Esophagus squamous epithelium (tissue), 5 donors: ENCODE data around the gene SORL1-AS1.

Experiments used
- DNase-seq: peaks from one replicate; lab custom pipeline; 2025; lab: John Stamatoyannopoulos, UW
- H3K27ac ChIP-seq, 4 donors: fragments of 200-600 bp; sonication (generic); one replicate each; pipeline ENCODE4 v1.5.1; 2016 to 2019; ENCODE audit warnings: mild to moderate bottlenecking in 1 of 4
- H3K27me3 ChIP-seq, 4 donors: fragments of 200-600 bp; sonication (generic); 1 replicate in 3 of 4; 2 replicates in 1 of 4; pipeline versions ENCODE4 v1.5.1 to v1.6.0; 2017 to 2021; ENCODE audit warnings: antibody characterized with exemption in 1 of 4
- H3K36me3 ChIP-seq, 3 donors: fragments of 200-600 bp; sonication (generic); one replicate each; pipeline ENCODE4 v1.5.1; 2016 to 2019
- H3K4me1 ChIP-seq, 3 donors: fragments of 200-600 bp; sonication (generic); one replicate each; pipeline ENCODE4 v1.5.1; 2017 to 2019
- H3K4me3 ChIP-seq, 4 donors: fragments of 200-600 bp; sonication (generic); 1 replicate in 3 of 4; 2 replicates in 1 of 4; pipeline ENCODE4 v1.5.1; 2016 to 2019; ENCODE audit warnings: mild to moderate bottlenecking in 2 of 4, moderate library complexity in 1 of 4
- H3K9me3 ChIP-seq, 3 donors: fragments of 200-600 bp; sonication (generic); one replicate each; pipeline ENCODE4 v1.5.1; 2016 to 2019
- POLR2A ChIP-seq, 4 donors: fragments of 450-650 bp; IDR thresholded peaks; one replicate each; pipeline ENCODE4 v1.6.1; 2017; ENCODE audit warnings: antibody characterized with exemption in 4 of 4, mild to moderate bottlenecking in 4 of 4, moderate library complexity in 3 of 4
- WGBS, 2 donors: methylation state at CpG; one replicate each; pipeline ENCODE4 v1.1.5; 2018; 5-methylcytosine and 5-hydroxymethylcytosine counted together
- intact Hi-C: fragments of 100-400 bp; cut with DNase I; formaldehyde crosslinking; loops from one replicate; pipeline ENCODE4 v1.15.0; 2022
- TF ChIP-seq, protein P1 (sequence below), 6 experiments: fragments of 450-650 bp in 4 of 6; fragments of 200-600 bp in 2 of 6; sonication (generic) in 2 of 6; IDR thresholded peaks; one replicate each; pipeline ENCODE4 v1.5.1; 2016 to 2019; ENCODE audit warnings: antibody characterized with exemption in 6 of 6, mild to moderate bottlenecking in 4 of 6, moderate library complexity in 4 of 6
- donor health status: DM: yes; HTN: yes; CAD: no.

The SORL1-AS1 gene

DNA sequence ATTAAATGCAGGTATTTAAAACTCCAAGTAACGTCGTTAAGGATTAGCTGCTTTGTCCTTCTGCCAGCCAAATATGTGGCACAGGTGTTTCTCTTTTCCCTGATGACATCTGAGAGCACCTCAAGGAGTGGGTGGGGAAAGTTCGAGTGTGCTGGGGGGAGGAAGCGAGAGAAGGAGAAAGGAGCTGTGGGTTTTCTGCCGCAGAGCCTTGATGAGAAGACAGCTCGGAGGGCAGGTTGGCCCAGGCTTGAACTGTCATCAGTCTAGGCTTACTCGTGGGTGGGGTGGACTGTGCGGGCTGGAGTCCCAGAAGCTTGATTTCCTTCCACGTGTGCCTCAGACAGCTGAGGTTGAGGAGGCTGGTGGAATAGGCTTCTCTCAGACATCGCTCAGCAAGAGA, 15.2 kb upstream of the SORL1-AS1 start:
- Histone ChIP-seq H3K36me3 (peaks cover 0 to 17% (median 0%) of the 10 kb centered on the region in 3 donors), H3K4me1 (peaks cover 41 to 76% (median 54%) of the 10 kb centered on the region in 3 donors), H3K4me3 (peak overlapping the region in 2 of 4 donors; percentile 6 to 28), H3K27ac (peak overlapping the region; percentile 30 to 88 (median 76)), H3K9me3 (no peaks in the 10 kb centered on the region), H3K27me3 (peaks cover 0 to 3% (median 0%) of the 10 kb centered on the region in 4 donors)
- no peak for TF ChIP-seq POLR2A (IDR thresholded peaks at IDR 0.05)
- TF ChIP-seq, protein P1, sequence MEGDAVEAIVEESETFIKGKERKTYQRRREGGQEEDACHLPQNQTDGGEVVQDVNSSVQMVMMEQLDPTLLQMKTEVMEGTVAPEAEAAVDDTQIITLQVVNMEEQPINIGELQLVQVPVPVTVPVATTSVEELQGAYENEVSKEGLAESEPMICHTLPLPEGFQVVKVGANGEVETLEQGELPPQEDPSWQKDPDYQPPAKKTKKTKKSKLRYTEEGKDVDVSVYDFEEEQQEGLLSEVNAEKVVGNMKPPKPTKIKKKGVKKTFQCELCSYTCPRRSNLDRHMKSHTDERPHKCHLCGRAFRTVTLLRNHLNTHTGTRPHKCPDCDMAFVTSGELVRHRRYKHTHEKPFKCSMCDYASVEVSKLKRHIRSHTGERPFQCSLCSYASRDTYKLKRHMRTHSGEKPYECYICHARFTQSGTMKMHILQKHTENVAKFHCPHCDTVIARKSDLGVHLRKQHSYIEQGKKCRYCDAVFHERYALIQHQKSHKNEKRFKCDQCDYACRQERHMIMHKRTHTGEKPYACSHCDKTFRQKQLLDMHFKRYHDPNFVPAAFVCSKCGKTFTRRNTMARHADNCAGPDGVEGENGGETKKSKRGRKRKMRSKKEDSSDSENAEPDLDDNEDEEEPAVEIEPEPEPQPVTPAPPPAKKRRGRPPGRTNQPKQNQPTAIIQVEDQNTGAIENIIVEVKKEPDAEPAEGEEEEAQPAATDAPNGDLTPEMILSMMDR (IDR thresholded peaks at IDR 0.05) = no peak
- DNase-seq = no peak
- intact Hi-C loops = no loop called here
- WGBS, 2 donors = 19 to 39% methylated on average over 5 to 10 of the region's 10 CpGs

DNA sequence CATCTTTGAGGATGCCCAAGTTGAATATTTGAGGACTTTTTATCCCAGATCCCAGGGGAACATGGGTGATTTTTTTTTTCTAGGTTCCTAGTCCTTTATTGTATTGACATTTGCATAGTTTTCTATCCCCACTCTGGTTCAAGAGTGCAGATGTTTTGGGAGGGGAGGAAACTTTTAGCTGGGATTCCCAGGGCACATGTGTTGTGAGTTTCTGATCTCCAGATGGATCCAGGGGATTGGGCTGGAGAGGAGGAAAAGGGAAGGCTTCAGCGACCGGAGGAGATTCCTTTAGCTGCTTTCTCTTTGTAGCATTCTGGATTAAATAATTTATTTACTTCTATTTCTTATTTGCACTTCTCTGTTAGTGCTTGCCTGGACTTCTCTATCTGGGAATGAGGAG, 14.7 kb upstream of the SORL1-AS1 start:
- H3K27ac ChIP-seq = peak overlapping the region; percentile 66 to 88 (median 76)

DNA sequence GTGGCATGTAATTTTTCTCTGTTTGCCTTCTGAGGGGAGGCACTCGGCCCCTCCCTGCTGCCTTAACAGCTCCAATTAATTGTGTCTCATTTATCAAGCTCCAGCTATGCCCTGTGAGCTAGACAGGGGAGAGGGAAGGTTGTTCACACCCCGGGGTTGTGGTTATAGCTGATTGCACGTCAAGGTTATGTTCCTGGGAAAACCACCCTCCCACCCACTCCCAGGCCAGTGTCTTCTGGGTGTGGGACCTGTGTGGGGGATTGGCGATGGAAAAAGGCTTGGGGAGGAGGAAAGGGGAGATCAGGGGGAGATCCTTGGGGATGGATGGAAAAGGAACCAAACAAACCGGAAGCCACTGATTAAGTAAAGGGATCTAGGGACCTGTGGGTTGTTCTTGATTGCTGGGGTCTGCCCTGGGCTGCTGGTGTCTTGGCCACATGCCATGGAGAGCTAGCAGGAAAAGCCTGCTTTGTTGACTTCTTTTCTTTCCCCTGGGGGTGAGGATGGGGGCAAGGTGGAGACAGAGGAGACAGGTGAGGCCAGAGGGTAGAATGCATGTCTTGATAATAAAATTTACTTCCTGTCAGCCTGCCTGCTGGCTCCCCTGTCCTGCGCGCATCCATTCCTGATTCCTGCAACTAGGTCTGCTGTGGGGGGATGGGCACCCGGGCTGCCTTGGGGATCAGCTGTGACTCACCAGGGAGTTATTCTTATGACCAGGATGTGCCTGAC, 13.5 kb upstream of the SORL1-AS1 start:
- DNase-seq = no peak
- H3K9me3 ChIP-seq = no peaks in the 10 kb centered on the region
- peaks cover 0 to 14% (median 0%) of the 10 kb centered on the region in 3 donors for H3K36me3 ChIP-seq
- H3K27ac ChIP-seq = peak overlapping the region; percentile 68 to 88 (median 79)
- peaks cover 0 to 3% (median 0%) of the 10 kb centered on the region in 4 donors for H3K27me3 ChIP-seq
- intact Hi-C loops = no loop called here
- TF ChIP-seq, protein P1 (IDR thresholded peaks at IDR 0.05) = no peak
- no peak for TF ChIP-seq POLR2A (IDR thresholded peaks at IDR 0.05)
- 9 to 11% methylated on average over 8 of the region's 8 CpGs for WGBS, 2 donors
- peaks cover 41 to 60% (median 47%) of the 10 kb centered on the region in 3 donors for H3K4me1 ChIP-seq
- H3K4me3 ChIP-seq = no peak overlapping the region

More for the DNA sequence above, 14.7 kb upstream of the SORL1-AS1 start:
- H3K36me3 ChIP-seq = peaks cover 0 to 17% (median 0%) of the 10 kb centered on the region in 3 donors
- H3K4me3 ChIP-seq = peak overlapping the region in 2 of 4 donors; percentile 6 to 28
- peaks cover 0 to 3% (median 0%) of the 10 kb centered on the region in 4 donors for H3K27me3 ChIP-seq
- WGBS, 2 donors = 17 to 31% methylated on average over 2 of the region's 2 CpGs
- peaks cover 41 to 71% (median 53%) of the 10 kb centered on the region in 3 donors for H3K4me1 ChIP-seq
- TF ChIP-seq, protein P1 (IDR thresholded peaks at IDR 0.05) = no peak
- no peak for TF ChIP-seq POLR2A (IDR thresholded peaks at IDR 0.05)
- no peak for DNase-seq
- no peaks in the 10 kb centered on the region for H3K9me3 ChIP-seq
- intact Hi-C loops = no loop called here

DNA sequence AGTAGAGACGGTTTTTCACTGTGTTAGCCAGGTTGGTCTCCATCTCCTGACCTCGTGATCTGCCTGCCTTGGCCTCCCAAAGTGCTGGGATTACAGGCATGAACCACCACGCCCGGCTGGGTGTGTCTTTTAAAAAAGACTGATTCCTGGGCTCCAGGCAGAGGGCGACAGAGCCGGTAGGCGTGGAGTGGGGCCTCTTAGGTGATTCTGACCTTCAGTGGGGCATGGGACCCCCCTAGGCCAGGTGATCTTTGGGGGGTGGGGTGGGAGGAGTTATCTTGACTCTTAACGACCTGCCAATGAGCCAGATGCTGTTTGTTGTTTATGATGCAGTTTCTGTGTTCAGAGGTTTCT, 12.9 kb upstream of the SORL1-AS1 start:
- Histone ChIP-seq H3K36me3 (peaks cover 0 to 8% (median 0%) of the 10 kb centered on the region in 3 donors), H3K27me3 (peaks cover 0 to 3% (median 0%) of the 10 kb centered on the region in 4 donors), H3K27ac (peak overlapping the region; percentile 68 to 88 (median 79)), H3K9me3 (no peaks in the 10 kb centered on the region), H3K4me1 (peaks cover 41 to 60% (median 46%) of the 10 kb centered on the region in 3 donors), H3K4me3 (no peak overlapping the region)
- DNase-seq = no peak
- TF ChIP-seq, protein P1 (IDR thresholded peaks at IDR 0.05) = peak in 1 of 6 experiments; percentile 7
- no peak for TF ChIP-seq POLR2A (IDR thresholded peaks at IDR 0.05)
- WGBS, 2 donors = 29 to 31% methylated on average over 5 of the region's 8 CpGs
- intact Hi-C loops = no loop called here

DNA sequence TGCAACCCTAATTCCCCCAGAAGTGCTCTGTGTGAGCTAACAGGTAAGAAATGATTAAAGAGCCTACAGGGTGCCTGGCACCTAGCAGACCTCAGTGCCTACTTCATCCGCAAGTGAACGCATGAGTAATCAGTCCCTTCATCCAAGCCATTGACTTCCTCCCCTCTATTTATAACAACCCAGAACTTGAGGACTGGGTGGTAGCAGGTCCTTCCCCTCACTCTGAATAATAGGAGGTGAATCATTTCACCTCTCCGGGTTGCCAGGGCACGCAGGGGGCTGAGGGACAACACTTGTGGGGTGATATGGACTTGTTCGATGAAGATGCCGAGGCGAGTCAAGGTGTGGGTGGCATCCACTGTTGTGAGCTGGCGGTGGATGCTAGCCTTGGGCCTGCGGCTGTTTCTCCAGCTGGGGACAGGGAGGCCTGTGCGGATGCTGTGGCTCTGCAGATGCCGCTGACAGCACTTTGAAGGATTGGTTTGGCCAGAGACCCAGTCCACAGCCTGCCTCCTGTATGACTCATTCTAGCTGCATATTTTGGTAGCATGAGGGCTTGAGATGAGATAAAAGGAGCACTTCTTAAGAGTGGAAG, 11.7 kb upstream of the SORL1-AS1 start:
- Histone ChIP-seq H3K9me3 (no peaks in the 10 kb centered on the region), H3K27me3 (peaks cover 0 to 3% (median 0%) of the 10 kb centered on the region in 4 donors), H3K4me3 (no peak overlapping the region), H3K4me1 (peaks cover 41 to 60% (median 46%) of the 10 kb centered on the region in 3 donors), H3K27ac (peak overlapping the region in 2 of 4 donors; percentile 84 to 88), H3K36me3 (no peaks in the 10 kb centered on the region)
- whole genome bisulfite sequencing, 2 donors = 7 to 21% methylated on average over 11 of the region's 11 CpGs
- no peak for TF ChIP-seq POLR2A (IDR thresholded peaks at IDR 0.05)
- TF ChIP-seq, protein P1 (IDR thresholded peaks at IDR 0.05) = no peak
- intact Hi-C loops = no loop called here
- DNase-seq = no peak
